ENCODE data around the gene EMILIN2.
"Not testable (repeated sequence)": the region's sequence is repeated elsewhere in the genome, so short reads cannot be mapped to it uniquely, and the experiment has no call there.

The EMILIN2 gene

DNA sequence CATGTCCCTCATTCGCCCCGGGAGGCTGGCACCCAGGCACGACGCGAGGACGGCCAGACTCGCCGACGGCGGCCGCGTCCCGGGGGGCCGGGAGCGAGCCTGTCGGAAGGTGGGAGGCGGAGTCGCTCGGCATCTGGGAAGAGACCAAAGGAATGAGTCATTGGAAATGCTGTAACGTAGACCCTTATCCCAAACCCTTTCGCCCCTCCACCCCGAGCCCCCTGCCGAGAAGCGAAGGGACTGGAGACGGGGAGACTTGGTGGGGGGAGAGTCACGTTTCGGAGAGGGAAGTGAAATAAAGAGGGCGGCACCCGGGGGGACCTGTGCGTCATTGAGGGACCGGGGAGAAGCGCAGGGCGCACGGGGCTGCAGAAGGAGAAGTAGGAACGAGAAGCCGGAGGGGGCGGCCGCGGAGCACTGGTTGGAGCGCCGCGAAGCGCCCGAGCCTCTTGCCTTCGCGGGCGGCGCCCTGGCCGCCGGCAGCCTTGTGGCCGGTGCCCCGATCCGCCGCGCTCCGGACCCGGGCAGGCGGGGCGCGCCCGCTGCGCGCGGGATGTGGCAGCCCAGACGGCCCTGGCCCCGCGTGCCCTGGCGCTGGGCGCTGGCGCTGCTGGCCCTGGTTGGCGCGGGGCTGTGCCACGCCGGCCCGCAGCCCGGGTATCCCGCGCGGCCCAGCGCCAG is at the start of gene EMILIN2:
EMILIN2 (plus strand) TSS at position 371 of the 681 bp plus-strand sequence; CDS start at position 554, 183 bp downstream.
- in situ Hi-C loops (cut with HindIII; ENCODE audit: low pct_unique_long_range_greater_than_20kb, low sequenced_read_pairs): no loop called here
- TF ChIP-seq JUND (IDR thresholded peaks at IDR 0.05; ENCODE audit: low read depth): no peak
- no peak for DNase-seq (ENCODE audit: low read depth in 1 of 2, low spot score in 1 of 2)

DNA sequence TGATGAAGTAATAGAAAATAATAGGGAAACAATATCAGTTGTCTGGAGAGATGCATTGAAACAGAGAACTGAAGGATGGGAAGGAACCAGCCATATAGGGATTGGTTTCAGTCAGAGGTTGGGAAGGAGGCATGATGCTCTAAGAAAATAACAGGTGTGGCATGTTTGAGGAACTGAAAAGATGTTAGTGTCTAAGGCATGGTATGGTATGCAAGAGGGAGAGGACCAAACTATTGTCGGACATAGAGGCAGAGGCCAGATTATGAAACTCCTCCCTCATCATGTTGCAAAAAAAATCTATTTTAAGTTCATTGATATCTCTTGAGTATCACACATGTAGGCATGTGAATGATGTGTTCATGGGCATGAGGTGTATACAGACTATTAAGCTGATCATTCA is 48.9 kb upstream of the EMILIN2 start:
- no peak for TF ChIP-seq JUND (IDR thresholded peaks at IDR 0.05; ENCODE audit: low read depth)
- in situ Hi-C loops (cut with HindIII; ENCODE audit: low pct_unique_long_range_greater_than_20kb, low sequenced_read_pairs): no loop called here

DNA sequence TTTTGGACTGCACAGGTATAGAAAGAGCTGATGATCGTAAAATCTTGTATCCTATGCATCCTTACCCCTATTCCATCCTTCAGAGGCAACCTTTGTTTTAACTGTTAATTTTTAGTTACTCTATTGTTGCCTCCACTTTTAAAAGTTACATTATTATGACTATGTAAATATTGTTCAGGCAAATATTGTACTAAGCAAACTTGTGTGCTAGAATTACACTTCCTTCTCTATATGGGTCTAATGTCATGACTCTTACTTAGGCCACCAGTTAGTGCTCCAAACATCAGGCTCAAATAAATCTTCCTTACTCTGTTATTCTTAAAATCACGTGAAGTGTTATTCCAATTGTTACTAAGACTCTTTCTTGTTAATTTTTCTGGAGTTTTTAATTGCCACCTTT is 47.4 kb upstream of the EMILIN2 start:
- no peak for DNase-seq (ENCODE audit: low read depth in 1 of 2, low spot score in 1 of 2)
- in situ Hi-C loops (cut with HindIII; ENCODE audit: low pct_unique_long_range_greater_than_20kb, low sequenced_read_pairs): no loop called here
- no peak for TF ChIP-seq JUND (IDR thresholded peaks at IDR 0.05; ENCODE audit: low read depth)

More for the DNA sequence above, 48.9 kb upstream of the EMILIN2 start:
- DNase-seq (ENCODE audit: low read depth in 1 of 2, low spot score in 1 of 2): no peak

DNA sequence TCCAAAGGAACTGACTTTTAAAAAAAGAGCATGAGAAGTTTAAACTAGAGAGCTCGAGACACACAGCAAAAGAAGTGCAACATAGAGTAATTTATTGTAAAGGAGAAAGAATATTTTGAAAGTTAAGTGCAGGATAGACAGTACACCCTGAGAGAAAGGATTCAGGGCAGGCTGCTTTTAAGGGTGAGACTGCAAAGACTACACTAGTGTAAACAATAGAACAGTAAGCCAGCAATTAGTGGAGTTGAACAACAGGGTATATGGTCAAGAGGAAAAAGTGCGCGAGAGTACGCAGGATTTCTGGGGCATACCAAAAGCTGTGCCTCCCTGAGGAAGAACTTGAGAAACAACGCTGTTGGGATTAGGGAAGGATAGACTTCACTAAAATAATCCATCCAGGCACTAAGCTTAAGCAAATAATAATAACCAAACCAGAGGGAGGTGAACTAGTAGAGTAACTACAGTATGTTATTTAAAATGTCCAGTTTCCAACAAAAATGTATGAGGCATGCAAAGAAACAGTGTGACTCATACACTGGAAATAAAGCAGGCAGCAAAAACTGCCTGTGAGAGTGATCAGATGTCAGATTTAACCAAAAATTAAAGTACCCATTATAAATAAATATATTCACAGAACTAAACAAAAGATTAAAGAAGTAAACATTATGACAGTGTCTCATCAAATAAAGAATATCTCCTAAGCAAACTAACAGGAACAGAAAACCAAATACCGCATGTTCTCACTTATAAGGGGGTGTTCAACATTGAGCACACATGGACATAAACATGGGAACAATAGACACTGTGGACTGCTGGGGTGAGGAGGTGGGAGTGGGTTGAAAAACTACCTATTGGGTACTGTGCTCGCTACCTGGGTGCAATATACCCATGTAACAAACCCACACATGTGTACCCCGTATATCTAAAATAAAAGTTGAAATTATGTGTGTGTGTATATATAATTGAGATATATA is 40.5 kb upstream of the EMILIN2 start:
- DNase-seq (ENCODE audit: low read depth in 1 of 2, low spot score in 1 of 2): no peak
- in situ Hi-C loops (cut with HindIII; ENCODE audit: low pct_unique_long_range_greater_than_20kb, low sequenced_read_pairs): no loop called here

GRCh38 chr18:2808640-2809039 is 38.2 kb upstream of the EMILIN2 start:
- in situ Hi-C loops (cut with HindIII; ENCODE audit: low pct_unique_long_range_greater_than_20kb, low sequenced_read_pairs): not testable (repeated sequence)

More for the DNA sequence above, 40.5 kb upstream of the EMILIN2 start:
- no peak for TF ChIP-seq JUND (IDR thresholded peaks at IDR 0.05; ENCODE audit: low read depth)

GRCh38 chr18:2809666-2810183 is 37.1 kb upstream of the EMILIN2 start:
- DNase-seq (ENCODE audit: low read depth in 1 of 2, low spot score in 1 of 2); in situ Hi-C loops (cut with HindIII; ENCODE audit: low pct_unique_long_range_greater_than_20kb, low sequenced_read_pairs): not testable (repeated sequence)

More at GRCh38 chr18:2808640-2809039, 38.2 kb upstream of the EMILIN2 start:
- not testable (repeated sequence) for DNase-seq (ENCODE audit: low read depth in 1 of 2, low spot score in 1 of 2)

DNA sequence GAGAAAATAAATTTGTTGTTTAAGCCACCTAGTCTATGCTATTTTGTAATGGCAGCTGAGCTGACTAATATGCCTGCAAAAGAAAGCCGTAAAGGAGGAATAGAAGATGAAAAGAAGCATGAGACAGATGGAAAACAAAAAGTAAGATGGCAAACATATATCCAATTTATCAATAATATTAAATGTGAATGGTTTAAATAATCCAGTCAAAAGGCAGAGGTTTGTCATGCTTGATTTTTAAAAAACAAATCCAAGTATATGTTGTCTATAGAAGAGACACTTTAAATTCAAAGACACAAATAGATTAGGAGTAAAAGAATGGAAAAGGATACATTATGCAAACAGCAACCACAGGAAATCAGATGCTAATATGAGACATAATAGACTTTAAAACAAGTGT is 35.4 kb upstream of the EMILIN2 start:
- TF ChIP-seq JUND (IDR thresholded peaks at IDR 0.05; ENCODE audit: low read depth): no peak

DNA sequence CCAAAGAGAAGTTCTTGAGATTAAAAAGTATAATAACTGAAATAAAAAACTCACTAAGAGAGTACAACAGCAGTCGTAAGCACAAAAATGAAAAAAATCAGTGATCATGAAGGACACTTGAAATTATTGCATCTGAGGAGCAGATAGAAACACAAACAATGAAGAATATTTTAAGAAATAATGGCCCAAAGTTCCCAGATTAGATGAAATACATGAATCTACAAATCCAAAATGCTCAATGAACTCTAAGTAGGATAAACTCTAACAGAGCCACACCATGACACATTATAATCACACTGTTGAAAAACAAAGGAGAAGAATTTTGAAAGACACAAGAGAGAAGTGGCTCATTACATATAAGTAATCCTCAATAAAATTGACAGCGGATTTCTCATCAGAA is 31.9 kb upstream of the EMILIN2 start:
- DNase-seq (ENCODE audit: low read depth in 1 of 2, low spot score in 1 of 2): no peak
- no peak for TF ChIP-seq JUND (IDR thresholded peaks at IDR 0.05; ENCODE audit: low read depth)
- in situ Hi-C loops (cut with HindIII; ENCODE audit: low pct_unique_long_range_greater_than_20kb, low sequenced_read_pairs): no loop called here

More for the DNA sequence above, 35.4 kb upstream of the EMILIN2 start:
- in situ Hi-C loops (cut with HindIII; ENCODE audit: low pct_unique_long_range_greater_than_20kb, low sequenced_read_pairs): no loop called here
- DNase-seq (ENCODE audit: low read depth in 1 of 2, low spot score in 1 of 2): no peak

GRCh38 chr18:2818281-2818680 is 28.5 kb upstream of the EMILIN2 start:
- no peak for DNase-seq (ENCODE audit: low read depth in 1 of 2, low spot score in 1 of 2)
- TF ChIP-seq JUND (IDR thresholded peaks at IDR 0.05; ENCODE audit: low read depth): no peak
- in situ Hi-C loops (cut with HindIII; ENCODE audit: low pct_unique_long_range_greater_than_20kb, low sequenced_read_pairs): no loop called here

- DNase-seq (ENCODE audit: low read depth in 1 of 2, low spot score in 1 of 2): no peak
- TF ChIP-seq JUND (IDR thresholded peaks at IDR 0.05; ENCODE audit: low read depth): no peak
- in situ Hi-C loops (cut with HindIII; ENCODE audit: low pct_unique_long_range_greater_than_20kb, low sequenced_read_pairs): no loop called here
Measured at GRCh38 chr18:2821695-2822094, 25.1 kb upstream of the EMILIN2 start.

GRCh38 chr18:2822213-2822921 is 24.4 kb upstream of the EMILIN2 start:
- TF ChIP-seq JUND (IDR thresholded peaks at IDR 0.05; ENCODE audit: low read depth): no peak
- no peak for DNase-seq (ENCODE audit: low read depth in 1 of 2, low spot score in 1 of 2)
- in situ Hi-C loops (cut with HindIII; ENCODE audit: low pct_unique_long_range_greater_than_20kb, low sequenced_read_pairs): no loop called here

DNA sequence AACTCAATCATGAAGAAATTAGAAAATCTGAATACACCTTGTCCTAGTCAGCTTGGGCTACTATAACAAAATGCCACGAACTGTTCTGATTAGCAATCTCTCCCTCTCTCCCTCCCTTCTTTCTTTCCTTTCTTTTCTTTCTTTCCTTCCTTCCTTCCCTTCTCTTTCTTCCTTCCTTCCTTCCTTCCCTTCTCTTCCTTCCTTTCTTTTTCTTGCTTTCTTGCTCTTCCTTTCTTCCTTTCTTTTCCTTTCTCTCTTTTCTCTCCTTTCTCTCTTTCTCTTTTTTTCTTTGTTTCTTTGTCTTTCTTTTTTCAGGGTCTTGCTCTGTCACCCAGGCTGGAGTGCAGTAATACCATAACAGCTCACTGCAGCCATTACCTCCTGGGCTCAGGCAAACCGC is 23.6 kb upstream of the EMILIN2 start:
- DNase-seq (ENCODE audit: low read depth in 1 of 2, low spot score in 1 of 2): no peak
- no peak for TF ChIP-seq JUND (IDR thresholded peaks at IDR 0.05; ENCODE audit: low read depth)
- in situ Hi-C loops (cut with HindIII; ENCODE audit: low pct_unique_long_range_greater_than_20kb, low sequenced_read_pairs): no loop called here

Data from T47D (cell line).